GM12864 (cell line): ENCODE results near the gene ROS1.
A peak's percentile ranks its signal among the peaks of the same experiment; 100 is the strongest.
"Not testable (repeated sequence)": the region's sequence is repeated elsewhere in the genome, so short reads cannot be mapped to it uniquely, and the experiment has no call there.

Experiments
- DNase-seq: peaks from one replicate; pipeline ENCODE4 v3.0.0-alpha.2; 2011; ENCODE audit warnings: low read depth
- H3K4me3 ChIP-seq: 2 replicates; pipeline ENCODE4 v1.5.1; 2011; ENCODE audit warnings: mild to moderate bottlenecking, low read depth, low read length, control low read depth
- TF ChIP-seq, protein P1 (sequence below): IDR thresholded peaks from 2 replicates; pipeline ENCODE4 v1.5.1; 2011; ENCODE audit warnings: low read depth, mild to moderate bottlenecking, moderate library complexity, low read length, control low read depth, inconsistent platforms; ENCODE audit errors: missing control alignments

ROS1 gene

DNA sequence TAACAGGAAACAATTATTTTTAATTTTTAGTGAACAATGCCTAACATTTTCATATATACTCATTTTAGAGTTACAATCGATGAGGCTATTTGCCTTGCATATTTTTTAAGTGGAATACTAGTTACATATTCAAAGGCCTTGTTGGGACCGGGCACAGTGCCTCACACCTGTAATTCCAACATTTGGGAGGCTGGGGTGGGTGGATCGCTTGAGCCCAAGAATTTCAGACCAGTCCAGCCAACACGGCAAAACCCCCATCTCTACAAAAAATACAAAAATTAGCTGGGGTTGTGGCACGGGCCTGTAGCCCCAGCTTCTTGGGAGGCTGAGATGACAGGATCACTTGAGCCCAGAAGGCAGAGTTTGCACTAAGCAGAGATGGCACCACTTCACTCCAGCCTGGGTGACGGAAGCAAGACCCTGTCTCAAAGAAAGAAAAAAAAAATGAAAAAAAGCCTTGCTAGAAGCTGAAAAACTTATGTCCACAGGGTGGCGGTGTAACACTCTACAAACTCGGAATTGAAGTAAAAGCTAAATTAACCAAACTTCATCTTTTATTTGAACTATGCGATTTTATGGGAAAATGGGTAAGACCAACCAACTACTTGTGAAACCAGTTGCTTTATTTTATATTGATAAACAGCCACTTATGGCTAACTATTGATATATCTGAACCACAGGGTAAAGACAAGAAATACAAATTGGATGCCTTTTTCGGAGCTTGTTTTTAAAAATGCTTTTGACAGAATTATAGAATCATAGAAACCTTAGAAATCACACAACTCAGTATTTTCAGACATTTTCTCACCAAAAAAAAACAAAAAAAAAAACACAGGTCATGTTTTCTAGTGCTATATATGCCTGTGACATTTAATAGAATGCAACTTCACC is 24.1 kb upstream of the ROS1 start:
- TF ChIP-seq, protein P1, sequence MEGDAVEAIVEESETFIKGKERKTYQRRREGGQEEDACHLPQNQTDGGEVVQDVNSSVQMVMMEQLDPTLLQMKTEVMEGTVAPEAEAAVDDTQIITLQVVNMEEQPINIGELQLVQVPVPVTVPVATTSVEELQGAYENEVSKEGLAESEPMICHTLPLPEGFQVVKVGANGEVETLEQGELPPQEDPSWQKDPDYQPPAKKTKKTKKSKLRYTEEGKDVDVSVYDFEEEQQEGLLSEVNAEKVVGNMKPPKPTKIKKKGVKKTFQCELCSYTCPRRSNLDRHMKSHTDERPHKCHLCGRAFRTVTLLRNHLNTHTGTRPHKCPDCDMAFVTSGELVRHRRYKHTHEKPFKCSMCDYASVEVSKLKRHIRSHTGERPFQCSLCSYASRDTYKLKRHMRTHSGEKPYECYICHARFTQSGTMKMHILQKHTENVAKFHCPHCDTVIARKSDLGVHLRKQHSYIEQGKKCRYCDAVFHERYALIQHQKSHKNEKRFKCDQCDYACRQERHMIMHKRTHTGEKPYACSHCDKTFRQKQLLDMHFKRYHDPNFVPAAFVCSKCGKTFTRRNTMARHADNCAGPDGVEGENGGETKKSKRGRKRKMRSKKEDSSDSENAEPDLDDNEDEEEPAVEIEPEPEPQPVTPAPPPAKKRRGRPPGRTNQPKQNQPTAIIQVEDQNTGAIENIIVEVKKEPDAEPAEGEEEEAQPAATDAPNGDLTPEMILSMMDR = peak; percentile 69
- DNase-seq = peak; percentile 38
- H3K4me3 ChIP-seq = no peak overlapping the region

GRCh38 chr6:117448732-117449485 is 23.2 kb upstream of the ROS1 start:
- no peak for DNase-seq
- no peak overlapping the region for H3K4me3 ChIP-seq
- TF ChIP-seq, protein P1 = no peak

GRCh38 chr6:117448011-117448410 is 22.3 kb upstream of the ROS1 start:
- H3K4me3 ChIP-seq = no peak overlapping the region
- TF ChIP-seq, protein P1 = no peak
- no peak for DNase-seq

- DNase-seq = no peak
- TF ChIP-seq, protein P1 = no peak
- H3K4me3 ChIP-seq = no peak overlapping the region
Observed at GRCh38 chr6:117446861-117447260, 21.1 kb upstream of the ROS1 start.

DNA sequence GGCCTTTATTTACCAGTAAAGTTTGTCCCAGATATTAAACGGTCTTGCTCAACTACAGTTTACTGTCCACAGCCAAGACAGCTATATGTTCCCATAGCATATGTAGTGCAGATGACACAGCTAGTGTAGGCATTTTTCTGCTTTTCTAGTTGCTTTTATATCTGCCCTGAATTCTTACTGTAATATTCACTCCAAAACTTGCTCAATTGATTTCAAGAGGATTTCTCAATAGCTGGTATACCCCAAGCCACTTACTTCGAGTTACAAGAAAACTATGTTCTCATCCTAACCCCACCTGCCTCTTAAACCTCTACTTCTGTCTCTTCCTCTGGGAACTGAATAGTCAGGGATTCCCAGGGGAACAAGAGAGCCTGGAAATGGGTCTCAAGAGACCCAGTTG is 18.9 kb upstream of the ROS1 start:
- DNase-seq = no peak
- TF ChIP-seq, protein P1 = no peak
- no peak overlapping the region for H3K4me3 ChIP-seq

DNA sequence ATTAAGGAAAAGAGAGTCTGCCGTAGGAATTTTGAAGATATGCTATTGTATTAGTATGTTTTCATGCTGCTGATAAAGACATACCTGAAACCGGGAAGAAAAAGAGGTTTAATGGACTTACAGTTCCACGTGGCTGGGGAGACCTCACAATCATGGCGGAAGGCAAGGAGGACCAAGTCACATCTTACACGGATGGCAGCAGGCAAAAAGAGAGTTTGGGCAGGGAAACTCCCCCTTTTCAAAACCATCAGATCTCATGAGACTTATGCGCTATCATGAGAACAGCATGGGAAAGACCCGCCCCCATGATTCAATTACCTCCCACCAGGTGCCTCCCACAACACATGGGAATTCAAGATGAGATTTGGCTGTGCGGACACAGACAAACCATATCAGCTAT is 16.6 kb upstream of the ROS1 start:
- DNase-seq, H3K4me3 ChIP-seq: not testable (repeated sequence)

- TF ChIP-seq, protein P1 = no peak
- no peak for DNase-seq
- H3K4me3 ChIP-seq = no peak overlapping the region
Observed at GRCh38 chr6:117441824-117442264, 16.1 kb upstream of the ROS1 start.
